HEK293 (cell line): ENCODE data around the gene NRBF2.

ENCODE experiments used
- CTCF ChIA-PET: fragments of 350-600 bp; formaldehyde crosslinking; extraction: SDS; loops from one replicate; lab custom pipeline; 2021; ENCODE audit warnings: antibody characterized with exemption; lab: Yijun Ruan, JAX
- POLR2A ChIA-PET: fragments of 300-600 bp; formaldehyde crosslinking; extraction: SDS; loops from one replicate; lab custom pipeline; 2020; ENCODE audit warnings: antibody characterized with exemption, inconsistent platforms; lab: Yijun Ruan, JAX
- H3K27ac ChIP-seq: fragments of 200-500 bp; sonication (Bioruptor generic); 2 replicates; pipeline ENCODE4 v1.5.1; 2014; ENCODE audit warnings: low read depth, low read length, control low read depth, inconsistent platforms; ENCODE audit errors: extremely low read depth
- H3K36me3 ChIP-seq, 2 experiments: fragments of 200-500 bp in 1 of 2; sonication (Bioruptor generic) in 1 of 2; 1 replicate in 1 of 2; 2 replicates in 1 of 2; pipeline ENCODE4 v1.5.1; 2014 to 2017; ENCODE audit warnings: inconsistent platforms in 2 of 2, low read length in 2 of 2; ENCODE audit not compliant: control insufficient read depth in 2 of 2, insufficient read depth in 1 of 2
- H3K4me1 ChIP-seq: fragments of 200-500 bp; sonication (Bioruptor generic); 2 replicates; pipeline ENCODE4 v1.5.1; 2014; ENCODE audit warnings: mild to moderate bottlenecking, low read length, inconsistent platforms; ENCODE audit not compliant: control insufficient read depth, insufficient read depth
- H3K4me3 ChIP-seq: 2 replicates; pipeline ENCODE4 v1.5.1; 2011; ENCODE audit warnings: low read depth, mild to moderate bottlenecking, control low read depth, low read length, moderate library complexity
- H3K9me3 ChIP-seq: fragments of 200-500 bp; sonication (Bioruptor generic); 2 replicates; pipeline ENCODE4 v1.5.1; 2014; ENCODE audit warnings: low read depth, low read length, inconsistent platforms; ENCODE audit not compliant: control insufficient read depth, insufficient read depth
- PRDM10 ChIP-seq: fragments of 450-650 bp; formaldehyde crosslinking; IDR thresholded peaks from 2 replicates; pipeline ENCODE4 v1.5.1; 2016; ENCODE audit warnings: missing biosample characterization, missing genetic modification characterization
- SP2 ChIP-seq: fragments of 450-650 bp; formaldehyde crosslinking; IDR thresholded peaks from 2 replicates; pipeline ENCODE4 v1.5.1; 2016; ENCODE audit warnings: missing biosample characterization, missing genetic modification characterization
- YY1 ChIP-seq: fragments of 450-650 bp; formaldehyde crosslinking; IDR thresholded peaks from 2 replicates; pipeline ENCODE4 v1.5.1; 2018; ENCODE audit warnings: missing biosample characterization, missing genetic modification characterization
- ZFHX2 ChIP-seq: fragments of 450-650 bp; formaldehyde crosslinking; conservative IDR thresholded peaks from 2 replicates; pipeline ENCODE4 v1.5.1; 2016; ENCODE audit warnings: missing biosample characterization, missing genetic modification characterization
- ZIC2 ChIP-seq: fragments of 450-650 bp; formaldehyde crosslinking; IDR thresholded peaks from 2 replicates; pipeline ENCODE4 v1.5.1; 2016; ENCODE audit warnings: missing biosample characterization, missing genetic modification characterization
- ZNF266 ChIP-seq: fragments of 450-650 bp; formaldehyde crosslinking; IDR thresholded peaks from 2 replicates; pipeline ENCODE4 v1.5.1; 2016; ENCODE audit warnings: missing biosample characterization, missing genetic modification characterization, low read depth
- ZNF274 ChIP-seq, 2 experiments: fragments of 200-500 bp in 1 of 2; fragments of 450-650 bp in 1 of 2; sonication (Bioruptor generic) in 1 of 2; formaldehyde crosslinking in 1 of 2; IDR thresholded peaks; 2 replicates each; pipeline versions ENCODE4 v1.5.1 to v1.6.1; 2014 to 2016; ENCODE audit warnings: borderline replicate concordance in 1 of 2, inconsistent platforms in 1 of 2, low read length in 1 of 2, missing biosample characterization in 1 of 2, missing genetic modification characterization in 1 of 2
- ZNF324 ChIP-seq: fragments of 450-650 bp; formaldehyde crosslinking; IDR thresholded peaks from 2 replicates; pipeline ENCODE4 v1.5.1; 2016; ENCODE audit warnings: missing biosample characterization, missing genetic modification characterization
- ZNF335 ChIP-seq: fragments of 450-650 bp; formaldehyde crosslinking; conservative IDR thresholded peaks from 2 replicates; pipeline ENCODE4 v1.5.1; 2016; ENCODE audit warnings: missing biosample characterization, missing genetic modification characterization
- ZNF354C ChIP-seq: fragments of 450-650 bp; formaldehyde crosslinking; IDR thresholded peaks from 2 replicates; pipeline ENCODE4 v1.5.1; 2016; ENCODE audit warnings: missing biosample characterization, missing genetic modification characterization, low read depth, borderline replicate concordance
- ZNF518A ChIP-seq: fragments of 450-650 bp; formaldehyde crosslinking; conservative IDR thresholded peaks from 2 replicates; pipeline ENCODE4 v1.5.1; 2016; ENCODE audit warnings: low read depth, missing biosample characterization, missing genetic modification characterization
- ZNF639 ChIP-seq: fragments of 450-650 bp; formaldehyde crosslinking; IDR thresholded peaks from 2 replicates; pipeline ENCODE4 v1.5.1; 2016; ENCODE audit warnings: missing biosample characterization, missing genetic modification characterization
- ZNF660 ChIP-seq: fragments of 450-650 bp; IDR thresholded peaks from 2 replicates; pipeline ENCODE4 v1.5.1; 2018; ENCODE audit warnings: missing biosample characterization, mild to moderate bottlenecking, missing genetic modification characterization
- ZNF785 ChIP-seq: fragments of 450-650 bp; formaldehyde crosslinking; IDR thresholded peaks from 2 replicates; pipeline ENCODE4 v1.5.1; 2016; ENCODE audit warnings: missing biosample characterization, missing genetic modification characterization
- TF ChIP-seq, protein P1 (sequence below): fragments of 450-650 bp; formaldehyde crosslinking; IDR thresholded peaks from 2 replicates; pipeline ENCODE4 v1.5.1; 2017; ENCODE audit warnings: missing biosample characterization, missing genetic modification characterization

Gene NRBF2

DNA sequence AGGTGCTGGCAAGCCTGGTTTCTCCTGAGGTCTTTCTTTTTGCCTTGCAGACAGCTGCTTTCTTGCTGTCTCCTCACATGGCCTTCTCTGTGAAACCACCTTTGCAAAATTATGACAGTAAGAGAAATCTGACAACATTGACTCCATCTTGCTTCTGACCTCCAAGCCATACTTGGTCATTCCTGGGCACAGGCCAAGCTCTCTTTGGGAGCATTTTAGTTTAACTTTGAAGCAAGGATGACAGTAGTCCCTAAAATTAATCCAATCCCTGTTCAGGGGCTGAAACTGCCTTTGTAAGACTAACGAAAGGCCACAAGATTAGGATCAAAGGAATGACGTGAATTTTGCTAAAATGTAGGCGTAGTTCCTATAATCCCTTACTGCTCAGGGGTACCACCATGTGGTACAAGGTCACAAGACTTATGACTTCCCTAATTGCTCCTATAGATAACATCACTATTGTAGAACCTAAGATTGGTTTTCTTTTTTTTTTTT is 25.1 kb upstream of the NRBF2 start:
- CTCF ChIA-PET: no interaction called here

DNA sequence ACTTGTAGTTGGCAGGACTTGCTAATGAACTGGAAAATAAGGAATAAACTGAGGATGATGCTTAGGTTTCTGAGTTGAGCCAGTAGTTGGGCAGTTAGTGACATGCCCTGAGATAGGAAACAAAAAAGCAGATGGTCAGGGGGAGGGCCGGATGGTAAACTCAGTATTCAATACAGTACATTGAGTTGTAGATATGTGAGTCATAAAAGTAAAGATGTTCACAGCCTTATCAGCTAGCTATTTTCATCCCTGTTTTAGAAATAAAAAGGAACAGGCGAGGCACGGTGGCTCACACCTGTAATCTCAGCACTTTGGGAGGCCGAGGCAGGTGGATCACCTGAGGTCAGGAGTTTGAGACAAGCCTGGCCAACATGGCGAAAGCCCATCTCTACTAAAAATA is 22.2 kb upstream of the NRBF2 start:
- CTCF ChIA-PET: no interaction called here
- POLR2A ChIA-PET: no interaction called here
- H3K4me3 ChIP-seq: no peak overlapping the region
- H3K27ac ChIP-seq: no peak overlapping the region
- no peaks in the 10 kb centered on the region for H3K9me3 ChIP-seq
- TF ChIP-seq ZNF266 (no peak), ZFHX2 (no peak)
- TF ChIP-seq, all 188 proteins: peak for 0
- Histone ChIP-seq H3K4me1 (no peaks in the 10 kb centered on the region), H3K36me3 (no peaks in the 10 kb centered on the region)

More for the DNA sequence above, 25.1 kb upstream of the NRBF2 start:
- POLR2A ChIA-PET: no interaction called here
- H3K4me1 ChIP-seq: no peaks in the 10 kb centered on the region
- no peaks in the 10 kb centered on the region for H3K36me3 ChIP-seq
- no peak overlapping the region for H3K27ac ChIP-seq
- no peak overlapping the region for H3K4me3 ChIP-seq
- no peak for TF ChIP-seq ZNF354C (tag by site-specific recombination)
- TF ChIP-seq ZNF324: no peak
- no peak for TF ChIP-seq ZNF274 (IDR thresholded peaks at IDR 0.05; ENCODE audit: low read length)
- no peak for TF ChIP-seq ZNF274 (tag by site-specific recombination; IDR thresholded peaks at IDR 0.05; ENCODE audit: borderline replicate concordance)
- TF ChIP-seq ZIC2 (tag by site-specific recombination): no peak
- no peak for TF ChIP-seq SP2
- no peak for TF ChIP-seq ZNF639 (tag by site-specific recombination)
- TF ChIP-seq, protein P1, sequence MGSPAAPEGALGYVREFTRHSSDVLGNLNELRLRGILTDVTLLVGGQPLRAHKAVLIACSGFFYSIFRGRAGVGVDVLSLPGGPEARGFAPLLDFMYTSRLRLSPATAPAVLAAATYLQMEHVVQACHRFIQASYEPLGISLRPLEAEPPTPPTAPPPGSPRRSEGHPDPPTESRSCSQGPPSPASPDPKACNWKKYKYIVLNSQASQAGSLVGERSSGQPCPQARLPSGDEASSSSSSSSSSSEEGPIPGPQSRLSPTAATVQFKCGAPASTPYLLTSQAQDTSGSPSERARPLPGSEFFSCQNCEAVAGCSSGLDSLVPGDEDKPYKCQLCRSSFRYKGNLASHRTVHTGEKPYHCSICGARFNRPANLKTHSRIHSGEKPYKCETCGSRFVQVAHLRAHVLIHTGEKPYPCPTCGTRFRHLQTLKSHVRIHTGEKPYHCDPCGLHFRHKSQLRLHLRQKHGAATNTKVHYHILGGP: no peak
- no peak for TF ChIP-seq ZNF785 (tag by site-specific recombination)
- TF ChIP-seq YY1 (tag by site-specific recombination): no peak
- H3K9me3 ChIP-seq: no peaks in the 10 kb centered on the region

- no peak for TF ChIP-seq ZNF785 (tag by site-specific recombination)
- TF ChIP-seq ZNF335 (tag by site-specific recombination): 0 out of 2 replicates have a peak, but pooled peaks have one; percentile 32
- TF ChIP-seq ZNF660 (tag by site-specific recombination): 0 out of 2 replicates have a peak, but pooled peaks have one; percentile 26
- peak; percentile 54 for TF ChIP-seq ZNF518A (tag by site-specific recombination)
- peak; percentile 54; the same call in 1 of the 2 replicates for TF ChIP-seq PRDM10 (tag by site-specific recombination)
- no peaks in the 10 kb centered on the region for H3K9me3 ChIP-seq
- H3K36me3 ChIP-seq: no peaks in the 10 kb centered on the region
- ChIA-PET POLR2A (no interaction called here), CTCF (no interaction called here)
- no peak overlapping the region for H3K4me3 ChIP-seq
- H3K4me1 ChIP-seq: no peaks in the 10 kb centered on the region
- no peak overlapping the region for H3K27ac ChIP-seq
Measured at GRCh38 chr10:63114031-63114814, 18.9 kb upstream of the NRBF2 start.
